OCI-LY3 (cell line): ENCODE data around the gene LUZP1.

ENCODE experiments used
- H2AFZ ChIP-seq: fragments of 200-600, 300-600 bp; shearing (Covaris generic); 2 replicates; pipeline ENCODE4 v1.6.0; 2014; ENCODE audit warnings: antibody characterized with exemption, low read depth, low read length
- H3K27ac ChIP-seq: fragments of 200-600, 300-600 bp; sonication (generic); 2 replicates; pipeline ENCODE4 v1.5.1; 2014; ENCODE audit warnings: mild to moderate bottlenecking, low read length, moderate library complexity, mixed read lengths
- H3K27me3 ChIP-seq: fragments of 200-600, 300-600 bp; sonication (generic); 2 replicates; pipeline ENCODE4 v1.6.1; 2014; ENCODE audit warnings: low read depth, low read length, mixed read lengths
- H3K36me3 ChIP-seq: fragments of 200-600, 300-600 bp; sonication (generic); replicated peaks from 2 replicates; pipeline ENCODE3; 2014; ENCODE audit warnings: low read depth, low read length, mixed read lengths
- H3K4me1 ChIP-seq: fragments of 300-600, 200-600 bp; sonication (generic); 2 replicates; pipeline ENCODE4 v1.6.1; 2014; ENCODE audit warnings: low read length, mixed read lengths
- H3K4me2 ChIP-seq: fragments of 200-600, 300-600 bp; sonication (generic); 2 replicates; pipeline ENCODE4 v1.6.1; 2014; ENCODE audit warnings: low read length, mixed read lengths
- H3K4me3 ChIP-seq: fragments of 300-600, 200-600 bp; sonication (generic); 2 replicates; pipeline ENCODE4 v1.5.1; 2014; ENCODE audit warnings: antibody characterized with exemption, mild to moderate bottlenecking, low read length, moderate library complexity
- H3K79me2 ChIP-seq: fragments of 300-600, 200-600 bp; shearing (Covaris generic); 2 replicates; pipeline ENCODE4 v1.6.1; 2014; ENCODE audit warnings: mild to moderate bottlenecking, low read length, mixed read lengths
- H3K9ac ChIP-seq: fragments of 300-600, 200-600 bp; shearing (Covaris generic); 2 replicates; pipeline ENCODE4 v1.6.0; 2014; ENCODE audit warnings: mild to moderate bottlenecking, low read length, moderate library complexity
- H3K9me3 ChIP-seq: fragments of 200-600, 300-600 bp; shearing (Covaris generic); 2 replicates; pipeline ENCODE4 v1.6.1; 2014; ENCODE audit warnings: low read length, mixed read lengths; ENCODE audit not compliant: insufficient read depth
- H4K20me1 ChIP-seq: fragments of 200-600, 300-600 bp; sonication (generic); 2 replicates; pipeline ENCODE4 v1.6.1; 2016; ENCODE audit warnings: low read length, mixed read lengths; ENCODE audit not compliant: insufficient read depth
- EZH2phosphoT487 ChIP-seq: fragments of 200-600 bp; shearing (Covaris generic); IDR thresholded peaks from 2 replicates; pipeline ENCODE4 v1.6.1; 2018; ENCODE audit warnings: antibody characterized with exemption, mixed run types, low read depth
- TF ChIP-seq, protein P1 (sequence below): fragments of 200-600, 300-600 bp; sonication (generic); IDR thresholded peaks from 2 replicates; pipeline ENCODE4 v1.5.1; 2014; ENCODE audit warnings: antibody characterized with exemption, low read length, low read depth

The LUZP1 gene

DNA sequence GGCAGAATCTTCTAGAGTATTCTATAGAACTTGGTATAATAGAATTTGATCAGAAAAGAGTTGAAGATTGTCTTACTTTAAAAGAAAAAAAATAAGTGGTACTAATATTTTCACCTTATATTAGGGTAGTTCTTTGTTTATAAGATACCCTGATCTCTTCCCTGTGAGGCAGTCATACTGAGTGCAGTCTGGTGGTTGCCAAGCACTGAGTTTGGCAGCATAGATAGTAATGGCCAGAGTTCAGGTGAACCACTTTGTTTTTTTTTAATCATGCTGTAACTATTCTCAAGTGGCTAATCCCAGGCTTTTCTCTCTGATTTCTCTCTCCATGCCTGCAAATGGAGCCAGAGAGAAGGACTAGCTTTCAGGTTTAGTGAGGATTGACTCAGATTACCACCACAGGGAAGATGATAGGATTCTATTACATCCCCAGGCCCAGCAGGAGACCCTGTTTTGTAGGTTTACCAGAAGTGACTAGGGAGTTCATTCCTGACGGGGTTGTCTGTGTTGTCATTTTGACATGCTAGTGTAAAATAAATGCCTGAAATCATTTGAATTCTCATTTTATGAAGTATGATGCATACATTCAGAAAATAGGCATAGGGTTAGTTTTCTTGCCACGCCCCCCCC, 132.7 kb downstream of the LUZP1 start:
- Histone ChIP-seq H3K79me2 (peaks cover 78% of the 10 kb centered on the region), H3K9me3 (no peaks in the 10 kb centered on the region), H3K27ac (no peak overlapping the region), H3K27me3 (no peaks in the 10 kb centered on the region), H4K20me1 (peaks cover 47% of the 10 kb centered on the region), H3K4me3 (no peak overlapping the region), H2AFZ (no peak overlapping the region), H3K4me2 (no peak overlapping the region), H3K36me3 (no peaks in the 10 kb centered on the region), H3K4me1 (peaks cover 26% of the 10 kb centered on the region), H3K9ac (no peak overlapping the region)
- TF ChIP-seq EZH2phosphoT487 = no peak
- TF ChIP-seq, protein P1, sequence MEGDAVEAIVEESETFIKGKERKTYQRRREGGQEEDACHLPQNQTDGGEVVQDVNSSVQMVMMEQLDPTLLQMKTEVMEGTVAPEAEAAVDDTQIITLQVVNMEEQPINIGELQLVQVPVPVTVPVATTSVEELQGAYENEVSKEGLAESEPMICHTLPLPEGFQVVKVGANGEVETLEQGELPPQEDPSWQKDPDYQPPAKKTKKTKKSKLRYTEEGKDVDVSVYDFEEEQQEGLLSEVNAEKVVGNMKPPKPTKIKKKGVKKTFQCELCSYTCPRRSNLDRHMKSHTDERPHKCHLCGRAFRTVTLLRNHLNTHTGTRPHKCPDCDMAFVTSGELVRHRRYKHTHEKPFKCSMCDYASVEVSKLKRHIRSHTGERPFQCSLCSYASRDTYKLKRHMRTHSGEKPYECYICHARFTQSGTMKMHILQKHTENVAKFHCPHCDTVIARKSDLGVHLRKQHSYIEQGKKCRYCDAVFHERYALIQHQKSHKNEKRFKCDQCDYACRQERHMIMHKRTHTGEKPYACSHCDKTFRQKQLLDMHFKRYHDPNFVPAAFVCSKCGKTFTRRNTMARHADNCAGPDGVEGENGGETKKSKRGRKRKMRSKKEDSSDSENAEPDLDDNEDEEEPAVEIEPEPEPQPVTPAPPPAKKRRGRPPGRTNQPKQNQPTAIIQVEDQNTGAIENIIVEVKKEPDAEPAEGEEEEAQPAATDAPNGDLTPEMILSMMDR = no peak
